Sciatic nerve (tissue), 2 donors: ENCODE measurements around the gene ZNF366. TPM values are rescaled to one million over a fixed set of nuclear protein-coding genes. Genes with fewer than 3 reads are reported as not detected.

ENCODE experiments used
- ATAC-seq: fragments of 200-7000 bp; cut with Tn5 transposase; one replicate; pipeline ENCODE4 v1.9.1; 2020; ENCODE audit warnings: mild to moderate bottlenecking, moderate library complexity
- DNase-seq: peaks from one replicate; pipeline ENCODE4 v3.0.0-alpha.2; 2020; ENCODE audit warnings: low spot score
- intact Hi-C: fragments of 100-400 bp; cut with DNase I; formaldehyde crosslinking; loops from one replicate; pipeline ENCODE4 v1.14.2; 2022
- total RNA-seq: library from RNA; stranded (reverse); fragmentation: NEBNext Ultra II Directional; extraction: Animal tissue kit (Norgen Biotek cat#: 25700); gene quantifications from one replicate; pipeline ENCODE4 v1.2.1, GENCODE V29; 2021
- donor health status: DM: no; HTN: no; CAD: no.
- donor health status: DM: no; HTN: no; CAD: no.

Gene ZNF366
- total RNA-seq, 1 donor from 2014 or later = 8.0 TPM

DNA sequence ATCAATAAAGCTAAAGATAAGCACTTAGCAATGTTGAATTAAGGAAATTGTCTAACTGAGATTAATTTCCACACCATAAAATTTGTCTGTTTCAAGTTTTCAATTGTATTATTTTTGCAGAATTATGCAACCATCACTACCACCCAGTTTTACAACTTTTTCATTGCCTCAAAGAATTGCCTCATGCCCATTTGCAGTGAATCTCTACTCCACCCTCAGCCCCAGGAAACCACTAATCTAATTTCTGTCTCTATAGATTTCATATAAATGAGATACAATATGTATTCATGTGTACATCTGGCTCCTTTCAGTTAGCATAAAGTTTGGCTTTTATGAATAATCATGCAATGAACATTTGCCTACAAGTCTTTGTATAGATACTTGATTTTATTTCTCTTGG lies 114.2 kb downstream of the ZNF366 start:
- intact Hi-C loops = no loop called here
- no peak for ATAC-seq
- DNase-seq = no peak

Other genes starting within 250 kb of the ZNF366 start
- gene MRPS27, start 187.2 kb downstream of the ZNF366 start, total RNA-seq = 39.5 TPM
- 10.5 TPM for gene PTCD2, start 187.0 kb downstream of the ZNF366 start, total RNA-seq